K562 (cell line): Measurements from ENCODE around the gene FAM200A.

Experiments used
- FOS ChIP-seq: IDR thresholded peaks from 3 replicates; pipeline ENCODE4 v1.6.1; 2011; ENCODE audit not compliant: insufficient read length; ENCODE audit errors: extremely low read depth
- GATA2 ChIP-seq: sonication (generic); formaldehyde crosslinking; IDR thresholded peaks from 2 replicates; pipeline ENCODE4 v1.4.0; 2020; ENCODE audit warnings: mild to moderate bottlenecking, missing genetic modification reagents
- KLF13 ChIP-seq: fragments of 450-650 bp; IDR thresholded peaks from 2 replicates; pipeline ENCODE4 v1.6.1; 2016; ENCODE audit warnings: missing genetic modification characterization, low read depth, mild to moderate bottlenecking, missing compliant biosample characterization, moderate library complexity, borderline replicate concordance
- KLF16 ChIP-seq: IDR thresholded peaks from 2 replicates; pipeline ENCODE4 v1.6.1; 2016; ENCODE audit warnings: antibody characterized with exemption
- MLLT1 ChIP-seq, 2 experiments: fragments of 450-650 bp; IDR thresholded peaks; 2 replicates each; pipeline ENCODE4 v1.6.1; 2016
- RAD21 ChIP-seq, 2 experiments: fragments of 250-450 bp in 1 of 2; fragments of 450-650 bp in 1 of 2; sonication (Bioruptor Pico) in 1 of 2; formaldehyde crosslinking in 1 of 2; IDR thresholded peaks in 1 of 2; conservative IDR thresholded peaks in 1 of 2; 2 replicates each; pipeline versions ENCODE4 v1.4.0 to v1.8.0; 2020 to 2022; ENCODE audit warnings: mild to moderate bottlenecking in 2 of 2, moderate library complexity in 1 of 2
- SIN3A ChIP-seq, 2 experiments: fragments of 150-350 bp in 1 of 2; IDR thresholded peaks; 2 replicates each; pipeline ENCODE4 v1.6.1; 2011 to 2016; ENCODE audit warnings: borderline replicate concordance in 2 of 2, low read depth in 2 of 2, low read length in 2 of 2, mild to moderate bottlenecking in 2 of 2, moderate library complexity in 2 of 2; ENCODE audit not compliant: control insufficient read depth in 1 of 2
- SMC3 ChIP-seq: conservative IDR thresholded peaks from 2 replicates; pipeline ENCODE4 v1.6.1; 2011; ENCODE audit warnings: low read depth, low read length, improper control_type of control experiment; ENCODE audit not compliant: insufficient read depth
- TCF7L2 ChIP-seq: fragments of 150-350 bp; IDR thresholded peaks from 2 replicates; pipeline ENCODE4 v1.6.1; 2016; ENCODE audit warnings: low read depth, mild to moderate bottlenecking, low read length, moderate library complexity
- TRIM28 ChIP-seq: fragments of 450-650 bp; IDR thresholded peaks from 2 replicates; pipeline ENCODE4 v1.6.1; 2017

DNA sequence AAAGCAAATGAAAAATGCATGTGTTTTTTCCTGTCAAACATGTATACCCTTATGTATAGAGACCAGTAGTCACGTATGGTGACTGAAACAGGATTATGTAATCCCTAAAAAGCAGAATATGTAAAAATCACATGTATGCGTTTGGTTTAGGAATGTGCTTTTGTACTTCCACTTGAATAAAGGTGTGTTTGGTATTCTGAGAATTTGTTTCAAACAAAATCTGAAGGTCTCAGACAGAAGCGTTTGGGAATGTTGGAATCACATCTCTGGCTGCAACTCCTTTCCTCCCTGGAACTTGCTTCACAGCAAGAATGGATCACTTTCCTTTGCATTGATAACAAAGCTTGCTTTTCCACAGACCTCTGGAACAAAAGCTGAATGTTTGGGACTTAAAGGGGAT is 24.3 kb upstream of the FAM200A start:
- no peak for TF ChIP-seq MLLT1 (IDR thresholded peaks at IDR 0.05)
- TF ChIP-seq SIN3A (IDR thresholded peaks at IDR 0.05; ENCODE audit: borderline replicate concordance in 2 of 2, control insufficient read depth in 1 of 2, low read depth in 2 of 2, low read length in 2 of 2): no peak
- TF ChIP-seq GATA2 (CRISPR knock-in tag): no peak
- no peak for TF ChIP-seq TCF7L2
- no peak for TF ChIP-seq SMC3
- no peak for TF ChIP-seq TRIM28
- no peak for TF ChIP-seq KLF13
- TF ChIP-seq RAD21 (CRISPR knock-in tag; conservative IDR thresholded peaks at IDR 0.05 in 1 of 2, IDR thresholded peaks at IDR 0.05 in 1 of 2): no peak
- TF ChIP-seq FOS: no peak
- no peak for TF ChIP-seq KLF16
